GM06990 (cell line): ENCODE data around the gene LAMC2.

ENCODE experiments used
- DNase-seq: peaks from one replicate; pipeline ENCODE4 v3.0.0-alpha.2; 2011; ENCODE audit not compliant: insufficient read length; ENCODE audit errors: extremely low read depth
- H3K27me3 ChIP-seq: replicated peaks from 2 replicates; pipeline ENCODE4 v1.6.0; 2011; ENCODE audit warnings: low read length; ENCODE audit not compliant: control insufficient read depth, insufficient read depth
- H3K36me3 ChIP-seq: 2 replicates; pipeline ENCODE4 v1.5.1; 2011; ENCODE audit warnings: low read length; ENCODE audit not compliant: control insufficient read depth, insufficient read depth
- H3K4me3 ChIP-seq: replicated peaks from 2 replicates; pipeline ENCODE4 v1.5.1; 2011; ENCODE audit warnings: low read depth, mild to moderate bottlenecking, control low read depth, low read length
- CTCF ChIP-seq: IDR thresholded peaks from 2 replicates; pipeline ENCODE4 v1.5.1; 2011; ENCODE audit warnings: low read length, control low read depth, mild to moderate bottlenecking, inconsistent platforms; ENCODE audit not compliant: insufficient read depth, poor library complexity, severe bottlenecking

LAMC2 gene

DNA sequence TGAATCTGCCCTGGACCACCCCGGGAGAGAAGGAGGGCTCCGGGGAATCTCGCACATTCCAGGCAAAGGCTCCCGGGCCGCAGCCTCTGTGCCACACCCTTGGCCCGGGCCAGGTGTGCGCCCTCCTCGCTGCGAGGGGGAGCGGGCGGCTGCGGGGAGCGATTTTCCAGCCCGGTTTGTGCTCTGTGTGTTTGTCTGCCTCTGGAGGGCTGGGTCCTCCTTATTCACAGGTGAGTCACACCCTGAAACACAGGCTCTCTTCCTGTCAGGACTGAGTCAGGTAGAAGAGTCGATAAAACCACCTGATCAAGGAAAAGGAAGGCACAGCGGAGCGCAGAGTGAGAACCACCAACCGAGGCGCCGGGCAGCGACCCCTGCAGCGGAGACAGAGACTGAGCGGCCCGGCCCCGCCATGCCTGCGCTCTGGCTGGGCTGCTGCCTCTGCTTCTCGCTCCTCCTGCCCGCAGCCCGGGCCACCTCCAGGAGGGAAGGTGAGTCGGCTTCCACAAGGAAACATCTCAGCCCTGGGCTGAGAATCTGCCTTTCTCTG is at the start of gene LAMC2:
TSS of gene LAMC2 (plus strand) at position 324 of the 550 bp plus-strand sequence. CDS start at position 413, 89 bp downstream.
- H3K4me3 ChIP-seq = no peak within 1 kb of the TSS
- TF ChIP-seq CTCF = no peak
- no peaks in the 10 kb centered on the region for H3K27me3 ChIP-seq
- no peaks in the 10 kb centered on the region for H3K36me3 ChIP-seq
- no peak for DNase-seq

GRCh38 chr1:183137782-183138181 is 48.3 kb upstream of the LAMC2 start:
- no peak for DNase-seq
- TF ChIP-seq CTCF = no peak
- peaks cover 5% of the 10 kb centered on the region for H3K36me3 ChIP-seq
- H3K27me3 ChIP-seq = no peaks in the 10 kb centered on the region
- no peak overlapping the region for H3K4me3 ChIP-seq

GRCh38 chr1:183138301-183138700 is 47.8 kb upstream of the LAMC2 start:
- DNase-seq = no peak
- H3K4me3 ChIP-seq = no peak overlapping the region
- peaks cover 5% of the 10 kb centered on the region for H3K36me3 ChIP-seq
- no peak for TF ChIP-seq CTCF
- no peaks in the 10 kb centered on the region for H3K27me3 ChIP-seq

GRCh38 chr1:183139281-183139942 is 46.7 kb upstream of the LAMC2 start:
- no peak for DNase-seq
- no peak for TF ChIP-seq CTCF
- H3K27me3 ChIP-seq = no peaks in the 10 kb centered on the region
- H3K36me3 ChIP-seq = peaks cover 5% of the 10 kb centered on the region; the same call in 1 of the 2 replicates
- no peak overlapping the region for H3K4me3 ChIP-seq

GRCh38 chr1:183140633-183141032 is 45.4 kb upstream of the LAMC2 start:
- peaks cover 2% of the 10 kb centered on the region; the same call in 1 of the 2 replicates for H3K36me3 ChIP-seq

More at GRCh38 chr1:183140633-183141032, 45.4 kb upstream of the LAMC2 start:
- no peak for TF ChIP-seq CTCF
- Histone ChIP-seq H3K27me3 (no peaks in the 10 kb centered on the region), H3K4me3 (no peak overlapping the region)
- DNase-seq = no peak
